Brain microvascular endothelial cell (primary cell): ENCODE results near the gene ZNF385D.

ENCODE experiments used
- DNase-seq: peaks from one replicate; pipeline ENCODE4 v3.0.0-alpha.2; 2020
- H3K27ac ChIP-seq: fragments of 250-450 bp; sonication (Bioruptor Pico); 2 replicates; pipeline ENCODE4 v1.5.1; 2020; ENCODE audit warnings: mild to moderate bottlenecking, moderate library complexity
- H3K27me3 ChIP-seq: fragments of 250-450 bp; sonication (Bioruptor Pico); replicated peaks from 2 replicates; pipeline ENCODE4 v1.5.1; 2020; ENCODE audit warnings: mild to moderate bottlenecking
- H3K36me3 ChIP-seq: fragments of 250-450 bp; sonication (Bioruptor Pico); replicated peaks from 2 replicates; pipeline ENCODE4 v1.5.1; 2020; ENCODE audit warnings: mild to moderate bottlenecking
- H3K4me3 ChIP-seq: 2 replicates; pipeline ENCODE4 v1.5.1; 2011; ENCODE audit warnings: low read depth, mild to moderate bottlenecking, control low read depth, low read length, moderate library complexity
- CTCF ChIP-seq: IDR thresholded peaks from 2 replicates; pipeline ENCODE4 v1.5.1; 2011; ENCODE audit warnings: low read depth, mild to moderate bottlenecking, moderate library complexity, low read length, control low read depth, inconsistent platforms; ENCODE audit errors: missing control alignments
- in situ Hi-C: cut with HindIII; loops from 2 replicates; pipeline ENCODE4 v1.10.0; 2017; ENCODE audit warnings: low sequenced_read_pairs, low pct_ligation_motif_present

The ZNF385D gene

GRCh38 chr3:21520106-21520963 is 230.7 kb downstream of the ZNF385D start:
- in situ Hi-C loops: no loop called here
- Histone ChIP-seq H3K36me3 (no peaks in the 10 kb centered on the region), H3K4me3 (no peak overlapping the region), H3K27me3 (no peaks in the 10 kb centered on the region), H3K27ac (no peak overlapping the region)
- no peak for TF ChIP-seq CTCF
- no peak for DNase-seq

- in situ Hi-C loops: no loop called here
- H3K4me3 ChIP-seq: no peak overlapping the region
- H3K36me3 ChIP-seq: no peaks in the 10 kb centered on the region
- DNase-seq: no peak
- H3K27me3 ChIP-seq: no peaks in the 10 kb centered on the region
- H3K27ac ChIP-seq: no peak overlapping the region
- TF ChIP-seq CTCF: no peak
These were observed 233.8 kb downstream of the ZNF385D start for GRCh38 chr3:21517184-21517583.

GRCh38 chr3:21515417-21515816 is 235.6 kb downstream of the ZNF385D start:
- no peak for TF ChIP-seq CTCF
- Histone ChIP-seq H3K4me3 (no peak overlapping the region), H3K36me3 (no peaks in the 10 kb centered on the region), H3K27me3 (no peaks in the 10 kb centered on the region), H3K27ac (no peak overlapping the region)
- no peak for DNase-seq
- in situ Hi-C loops: no loop called here

- TF ChIP-seq CTCF: no peak
- in situ Hi-C loops: no loop called here
- Histone ChIP-seq H3K27me3 (no peaks in the 10 kb centered on the region), H3K36me3 (no peaks in the 10 kb centered on the region), H3K4me3 (no peak overlapping the region), H3K27ac (no peak overlapping the region)
- DNase-seq: no peak
These were observed 241.1 kb downstream of the ZNF385D start for GRCh38 chr3:21509731-21510470.

- Histone ChIP-seq H3K36me3 (no peaks in the 10 kb centered on the region), H3K4me3 (no peak overlapping the region), H3K27me3 (no peaks in the 10 kb centered on the region), H3K27ac (no peak overlapping the region)
- DNase-seq: no peak
- in situ Hi-C loops: no loop called here
- no peak for TF ChIP-seq CTCF
These were observed 242.8 kb downstream of the ZNF385D start for GRCh38 chr3:21508246-21508645.
